Right renal pelvis (tissue), 4 donors: Measurements from ENCODE around the gene ZNF593OS. TPM values are rescaled to one million over a fixed set of nuclear protein-coding genes. Genes with fewer than 3 reads are reported as not detected.

Experiments
- DNase-seq, 4 donors: peaks; one replicate each; pipeline ENCODE4 v3.0.0-alpha.2; 2013; ENCODE audit warnings: low read depth in 4 of 4, low spot score in 3 of 4, missing footprints in 1 of 4
- polyA plus RNA-seq, 4 donors: library from polyadenylated mRNA; unstranded; fragments of 120-200 nt; gene quantifications; one replicate each; pipeline ENCODE4 v1.2.1, GENCODE V29; 2013; ENCODE audit not compliant: insufficient read length in 4 of 4

Gene ZNF593OS
- polyA plus RNA-seq, 4 donors, result 0.61 to 1.3 (median 1.1) TPM

DNA sequence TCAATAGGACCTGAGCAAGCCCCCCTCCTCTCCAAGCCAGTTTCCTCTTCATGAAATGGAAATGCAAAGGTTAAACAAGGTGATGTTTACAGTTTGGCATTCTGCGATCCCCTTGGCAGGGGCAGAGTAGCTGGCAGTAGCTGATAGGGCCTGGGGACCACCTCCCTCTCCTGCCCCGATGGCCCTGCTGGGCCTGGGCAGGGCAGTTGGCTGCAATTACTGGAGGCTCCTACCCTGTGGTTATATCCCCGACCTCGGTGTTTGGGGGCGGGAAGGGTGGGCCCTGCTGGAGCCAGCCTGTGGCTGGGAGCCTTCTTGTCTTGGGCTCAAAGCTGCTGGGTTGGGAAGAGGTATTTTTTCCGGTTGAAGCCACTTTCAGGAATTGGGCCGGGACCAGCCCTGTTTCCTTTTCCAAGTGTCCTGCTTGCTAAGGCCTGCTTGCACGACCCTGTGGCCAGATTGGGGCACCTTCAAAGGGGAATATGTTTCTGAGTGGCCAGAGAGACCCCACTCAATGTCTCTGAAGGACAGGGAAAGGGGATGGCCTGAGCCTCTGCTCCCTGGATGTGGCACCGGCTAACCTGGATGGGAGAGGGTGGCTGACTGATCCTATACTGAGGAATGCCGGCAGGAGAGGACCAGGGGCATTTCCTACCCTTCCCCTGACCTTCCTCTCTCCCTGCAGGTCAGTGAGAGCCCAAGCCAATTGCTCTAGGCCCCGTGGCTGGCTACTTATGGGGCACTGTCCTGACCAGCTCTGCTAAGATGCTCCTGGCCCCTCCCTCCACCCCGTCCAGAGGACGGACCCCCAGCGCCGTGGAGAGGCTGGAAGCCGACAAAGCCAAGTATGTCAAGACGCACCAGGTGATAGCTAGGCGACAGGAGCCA lies 10.9 kb downstream of the ZNF593OS start:
- no peak for DNase-seq

DNA sequence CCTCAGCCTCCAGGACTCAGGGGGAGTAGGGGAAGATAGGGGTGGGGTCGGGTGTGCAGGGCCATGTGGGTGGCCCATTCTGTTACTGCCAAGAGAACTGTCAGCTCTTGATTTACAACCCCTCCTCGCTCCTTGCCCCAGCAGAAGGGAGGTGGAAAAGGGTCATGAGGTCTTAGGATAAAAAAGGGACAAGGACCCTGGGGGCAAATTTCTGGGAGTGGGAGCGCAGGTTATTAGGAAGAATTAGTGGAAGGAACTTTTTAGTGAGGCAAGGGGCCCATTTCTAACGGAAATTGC lies 11.9 kb downstream of the ZNF593OS start:
- DNase-seq, result no peak

DNA sequence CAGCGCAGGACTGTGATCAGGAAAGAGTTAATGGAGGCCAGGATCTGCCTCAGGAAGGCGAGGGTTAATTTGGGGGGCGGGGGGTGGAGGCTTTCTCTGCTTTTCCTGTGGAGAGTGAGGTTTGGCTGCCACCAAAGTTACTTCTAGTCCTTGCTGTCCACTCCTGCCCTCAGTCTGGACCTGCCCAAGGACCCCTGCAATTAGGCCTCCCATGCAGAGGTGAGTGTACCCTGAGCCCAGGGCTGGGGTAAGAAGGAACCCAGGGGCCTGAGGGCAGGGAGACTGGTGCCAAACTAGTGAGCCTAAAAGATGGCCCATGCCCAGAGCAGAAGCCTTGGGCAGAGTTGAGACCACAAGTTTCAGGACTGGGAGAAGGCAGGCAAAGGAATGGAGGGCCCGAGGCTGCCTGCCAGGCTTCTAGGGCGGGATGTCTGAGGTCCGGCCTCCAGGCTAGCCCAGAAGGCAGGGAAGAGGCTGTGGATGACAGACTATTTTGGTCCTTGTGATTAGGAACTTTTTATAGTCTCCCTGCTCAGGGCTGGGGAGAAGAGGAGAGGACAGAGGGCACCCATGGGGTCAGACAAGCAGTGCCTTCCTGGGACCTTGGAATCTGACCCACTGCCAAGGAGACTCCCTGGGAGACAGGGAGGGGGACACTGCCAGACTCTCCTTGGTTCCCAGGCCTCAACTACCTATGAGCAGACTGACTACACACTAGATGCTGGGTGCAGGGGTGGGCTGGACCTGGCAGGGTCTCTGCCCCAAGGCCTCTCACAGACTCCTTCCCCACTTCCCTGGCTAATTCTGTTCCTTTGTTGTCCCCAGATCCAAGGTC lies 12.5 kb downstream of the ZNF593OS start, which contains the start of gene FAM110D:
Gene FAM110D (plus strand): TSS at position 172 of the 835 bp plus-strand sequence. CDS start 2,213 bp downstream, outside the sequence.
- no peak for DNase-seq

DNA sequence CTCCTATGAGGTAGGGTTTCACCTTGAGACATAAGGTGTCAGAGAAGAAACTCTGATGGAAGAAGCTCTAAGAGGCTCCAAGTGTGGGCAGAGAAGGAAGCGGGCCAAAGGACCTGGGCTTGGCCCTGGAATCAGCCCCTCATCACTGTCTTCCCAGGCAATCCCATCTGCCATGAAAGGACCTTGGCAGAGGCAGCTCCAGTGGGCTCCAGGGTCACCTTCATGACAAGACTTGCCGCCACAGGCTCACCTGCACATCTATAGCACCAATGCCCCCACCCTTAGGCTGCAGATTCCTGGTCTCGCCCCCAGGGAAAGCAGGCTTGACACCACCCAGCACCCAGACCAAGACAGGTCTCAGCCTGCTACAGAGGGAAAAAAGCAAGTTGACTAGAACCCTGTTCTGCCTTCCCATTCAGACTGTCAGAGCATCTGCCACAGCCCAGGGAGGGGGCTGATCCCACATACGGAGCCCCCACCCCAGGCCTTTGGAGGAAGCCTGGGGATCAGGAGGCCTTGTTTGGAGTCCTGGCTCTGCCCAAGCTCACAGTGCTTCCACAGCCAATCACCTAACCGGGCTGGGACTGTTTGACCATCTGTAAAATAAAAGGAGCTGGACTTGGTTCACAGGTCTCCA lies 13.2 kb downstream of the ZNF593OS start:
- no peak for DNase-seq

DNA sequence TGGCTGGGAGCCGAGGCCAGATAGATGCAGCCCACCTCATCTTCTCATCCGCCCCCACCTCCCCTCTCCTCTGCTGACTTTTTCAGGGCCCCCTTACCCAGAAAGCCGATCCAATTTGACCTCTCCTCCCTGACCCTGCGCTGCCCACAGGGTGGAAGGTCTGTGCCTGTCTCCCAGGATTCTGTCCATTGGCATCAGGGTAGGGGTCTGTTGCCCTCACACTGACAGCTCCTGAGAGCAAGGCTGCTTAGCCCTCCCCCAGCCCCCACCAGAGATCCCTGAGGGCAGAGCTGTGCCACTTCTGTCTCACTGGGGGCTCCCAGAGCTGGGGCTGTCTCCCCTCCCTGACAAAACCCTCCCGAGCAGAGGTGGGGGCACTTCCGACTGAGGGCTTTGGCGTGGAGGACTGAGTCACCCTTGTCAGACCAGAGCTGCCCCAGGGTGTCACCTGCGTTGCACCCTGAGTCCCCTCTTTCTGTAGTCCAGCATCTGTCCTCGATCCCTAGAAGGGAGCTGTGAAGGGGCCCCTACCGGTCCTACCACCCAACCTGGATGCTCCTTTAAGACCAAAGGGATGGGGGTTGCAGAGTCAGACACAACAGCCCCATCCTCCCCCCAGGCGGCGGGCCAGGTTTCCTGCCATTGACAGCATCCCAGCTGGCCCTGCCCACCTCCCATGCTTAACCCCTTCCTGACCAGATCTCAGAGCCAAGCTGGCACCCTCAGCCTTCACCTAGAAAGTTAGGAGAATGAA lies 15.2 kb downstream of the ZNF593OS start:
- no peak for DNase-seq

DNA sequence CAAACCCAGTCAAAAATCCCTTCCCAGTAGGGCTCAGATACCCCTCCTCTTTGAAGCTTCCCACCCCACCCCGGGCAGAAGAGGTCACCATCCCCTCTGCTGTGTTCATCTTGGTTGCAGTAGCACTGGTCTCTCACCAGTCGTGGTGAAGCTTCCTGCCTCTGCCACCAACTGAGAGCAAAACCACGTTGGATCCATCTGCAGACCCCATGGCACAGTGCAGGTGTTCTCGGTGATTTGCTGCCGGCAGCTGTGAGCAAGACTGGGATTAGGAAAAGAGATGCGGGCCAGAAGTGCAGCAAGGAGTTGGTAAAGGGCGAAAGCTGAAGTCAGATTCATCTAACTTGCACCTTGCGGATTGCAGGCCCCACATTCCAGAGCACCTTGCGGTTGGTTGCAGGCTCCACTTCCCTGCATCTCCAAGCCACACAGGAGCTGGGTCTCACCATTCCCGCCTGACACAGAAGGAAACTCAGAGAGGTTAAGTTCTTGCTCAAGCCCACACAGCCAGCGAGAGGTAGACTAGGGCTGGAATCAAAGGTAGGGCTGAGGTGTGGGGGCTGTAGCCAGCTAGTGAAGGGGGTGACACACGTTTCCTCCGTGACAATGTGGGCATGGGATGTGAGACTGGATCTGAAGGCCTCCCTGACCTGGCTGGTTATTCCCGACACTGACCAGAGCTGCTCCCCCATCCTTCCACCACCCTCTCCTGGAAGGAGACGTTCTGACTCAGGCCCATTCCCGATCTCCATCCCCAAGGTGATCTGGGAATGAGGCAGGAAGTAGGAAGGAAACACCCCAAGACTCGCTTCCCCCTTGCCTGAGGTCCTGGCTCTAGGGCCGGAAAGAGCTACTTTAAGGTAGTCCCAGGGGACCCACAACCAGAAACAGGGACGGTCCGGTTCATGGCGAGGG lies 16.0 kb downstream of the ZNF593OS start:
- no peak for DNase-seq

DNA sequence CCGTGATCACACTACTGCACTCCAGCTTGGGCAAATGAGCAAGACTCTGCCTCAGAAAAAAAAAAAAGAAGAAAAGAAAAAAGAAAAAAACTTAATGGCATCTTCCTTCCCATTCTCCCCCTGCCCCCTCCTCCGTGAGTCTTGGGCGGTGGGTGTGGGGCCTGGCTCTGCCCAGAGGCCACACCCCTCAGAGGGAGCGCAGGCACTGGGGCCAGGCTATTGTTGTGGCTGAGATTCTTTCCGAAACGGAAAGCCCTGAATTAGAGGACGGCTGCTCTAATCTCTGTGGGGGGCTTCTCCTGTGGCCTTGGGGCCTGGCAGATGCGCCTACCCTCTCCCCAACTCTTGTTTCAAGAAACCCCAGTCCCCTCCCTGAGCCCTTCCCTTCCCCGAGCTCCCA lies 16.9 kb downstream of the ZNF593OS start:
- no peak for DNase-seq

DNA sequence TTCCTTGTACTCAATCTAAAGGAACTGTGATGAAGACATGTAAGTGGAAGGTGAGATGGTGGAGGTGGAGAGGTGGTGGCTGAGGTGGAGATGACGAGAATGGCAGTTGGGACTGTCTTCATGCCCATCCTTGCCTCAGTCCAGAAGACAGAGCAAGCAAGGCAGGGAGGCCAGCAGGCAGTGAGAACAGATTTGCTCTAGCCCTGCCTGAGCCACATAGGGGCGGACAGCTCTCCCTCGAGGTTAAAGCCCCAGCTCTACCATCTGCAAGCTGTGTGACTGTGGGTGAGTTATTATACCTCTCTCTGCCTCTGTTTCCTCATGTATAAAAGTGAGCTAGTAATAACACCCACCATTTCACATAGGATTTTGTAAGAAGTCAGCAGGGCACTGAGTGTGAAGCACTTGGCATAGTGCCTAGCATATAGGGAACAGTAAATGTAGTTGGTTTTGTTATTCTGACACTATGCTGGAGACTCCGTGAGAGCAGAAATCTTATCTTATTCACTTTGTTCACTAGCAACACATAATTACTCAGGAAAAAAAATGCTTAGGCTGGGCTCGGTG lies 17.6 kb downstream of the ZNF593OS start:
- no peak for DNase-seq

DNA sequence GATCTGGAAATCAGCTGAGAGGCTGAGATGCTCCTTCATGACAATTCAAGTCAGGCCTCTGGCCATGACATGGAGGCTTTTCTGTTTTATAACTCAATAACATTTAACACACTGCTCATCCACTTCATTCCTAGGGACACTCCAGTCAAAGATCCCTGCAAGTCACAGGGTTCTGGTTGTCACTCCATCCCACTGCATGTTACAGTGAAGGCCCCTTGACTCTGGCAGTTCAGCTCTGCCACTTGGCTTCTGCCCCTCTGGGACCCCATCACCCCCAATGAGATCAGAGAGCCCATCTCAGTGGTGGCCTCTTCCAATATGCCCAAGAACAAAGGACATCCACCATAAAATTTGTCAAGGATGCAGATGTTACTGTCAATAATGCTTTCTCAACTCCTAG lies 22.7 kb downstream of the ZNF593OS start:
- no peak for DNase-seq

DNA sequence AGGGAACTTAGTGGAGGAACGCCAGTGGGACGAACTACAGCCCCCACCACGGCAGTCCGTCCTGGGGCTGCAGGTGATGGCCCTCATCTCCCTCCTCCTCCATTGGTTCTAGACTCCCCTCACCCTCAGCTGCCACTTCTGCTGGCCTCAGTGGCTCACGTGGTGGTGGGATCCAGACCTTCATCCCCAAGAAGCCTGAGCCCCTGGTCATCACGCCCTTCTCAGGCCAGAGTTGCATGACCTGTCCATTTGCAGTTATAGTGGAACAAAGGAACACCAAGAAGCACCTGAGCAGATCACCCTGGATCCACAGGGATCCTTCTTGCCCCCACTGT lies 25.7 kb downstream of the ZNF593OS start:
- DNase-seq, result no peak

DNA sequence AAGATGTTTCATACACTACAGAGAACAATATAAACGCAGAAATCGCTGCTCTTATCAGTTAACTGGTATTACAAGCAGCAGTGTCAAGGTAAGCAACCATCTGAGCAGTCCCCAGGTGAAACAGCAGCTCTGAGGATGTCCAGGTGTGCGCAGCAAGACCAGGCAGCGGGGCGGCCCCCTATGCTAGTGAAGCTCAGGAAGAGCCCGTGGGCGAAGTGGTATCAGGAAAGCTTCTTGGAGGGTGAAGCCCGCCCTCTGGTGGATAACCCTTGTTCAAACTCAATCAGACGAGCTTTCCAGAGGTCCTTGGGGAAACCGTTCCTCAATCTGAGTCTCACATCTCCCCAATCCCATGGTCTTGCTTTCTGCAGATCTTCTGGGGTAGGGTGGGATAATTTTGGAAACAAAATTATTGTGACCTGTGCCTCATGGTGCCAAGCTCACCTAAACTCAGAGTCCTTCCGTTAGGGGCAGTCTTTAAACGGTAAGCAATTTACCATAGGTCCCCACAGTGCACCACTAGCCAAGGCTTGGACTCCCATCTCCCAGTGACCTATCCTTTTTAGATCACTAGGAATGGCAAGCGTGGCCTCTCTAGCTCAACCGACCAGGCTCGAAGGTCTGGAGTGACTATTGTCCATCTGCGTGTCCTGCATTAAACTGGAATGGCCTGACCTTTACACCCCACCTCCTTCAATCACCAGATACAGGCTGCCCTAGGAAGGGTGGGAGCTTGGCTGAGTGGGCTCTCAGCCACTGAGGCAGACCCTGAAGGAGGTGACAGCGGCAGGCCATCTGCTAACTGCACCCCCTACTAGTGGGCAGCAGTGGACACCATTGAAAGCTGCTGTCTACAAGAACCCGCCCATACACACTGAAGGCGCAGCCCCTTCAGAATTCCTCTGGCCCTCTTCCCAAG lies 26.3 kb downstream of the ZNF593OS start:
- peak in 2 of 4 donors; percentile 66 to 76 for DNase-seq

DNA sequence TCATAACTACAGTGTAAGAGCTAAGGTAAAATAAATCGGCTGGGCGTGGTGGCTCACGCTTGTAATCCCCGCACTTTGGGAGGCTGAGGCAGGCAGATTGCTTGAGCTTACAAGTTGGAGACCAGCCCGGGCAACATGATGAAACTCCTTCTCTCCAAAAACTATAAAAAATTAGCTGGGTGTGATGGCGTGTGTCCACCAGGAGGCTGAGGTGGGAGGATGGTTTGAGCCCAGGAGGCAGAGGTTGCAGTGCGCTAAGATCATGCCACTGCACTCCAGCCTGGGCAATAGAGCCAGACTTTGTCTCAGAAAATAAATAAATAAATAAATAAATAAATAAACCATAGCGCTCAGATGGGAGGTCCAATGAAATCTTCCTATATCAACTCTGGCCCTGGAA lies 29.5 kb downstream of the ZNF593OS start:
- DNase-seq, result no peak

DNA sequence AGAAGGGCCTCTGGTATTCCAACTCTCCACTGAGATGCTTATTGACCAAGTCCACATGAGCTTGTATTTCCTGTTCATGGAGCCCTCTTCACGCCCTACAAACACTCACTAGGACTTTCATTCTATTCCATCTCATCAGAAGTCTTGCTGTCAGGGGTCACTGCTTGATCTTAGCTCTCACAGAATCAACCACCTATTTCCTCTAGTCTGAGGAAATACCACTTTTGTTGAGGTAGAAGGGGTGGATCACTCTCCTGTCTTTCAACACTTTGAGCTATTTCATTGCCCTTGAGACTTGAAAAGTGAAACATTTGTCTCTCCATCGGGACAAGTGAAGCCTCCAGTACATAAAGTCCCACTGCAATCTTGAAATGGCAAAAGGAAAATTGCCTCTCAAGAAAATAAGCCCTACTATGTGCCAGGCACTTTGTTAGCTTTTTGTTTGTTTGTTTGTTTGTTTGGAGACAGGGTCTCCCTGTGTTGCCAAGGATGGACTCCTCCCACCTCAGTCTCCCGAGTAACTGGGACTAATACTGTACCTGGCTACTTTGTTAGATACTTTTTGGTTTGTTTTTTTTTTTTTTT lies 32.6 kb downstream of the ZNF593OS start:
- no peak for DNase-seq

DNA sequence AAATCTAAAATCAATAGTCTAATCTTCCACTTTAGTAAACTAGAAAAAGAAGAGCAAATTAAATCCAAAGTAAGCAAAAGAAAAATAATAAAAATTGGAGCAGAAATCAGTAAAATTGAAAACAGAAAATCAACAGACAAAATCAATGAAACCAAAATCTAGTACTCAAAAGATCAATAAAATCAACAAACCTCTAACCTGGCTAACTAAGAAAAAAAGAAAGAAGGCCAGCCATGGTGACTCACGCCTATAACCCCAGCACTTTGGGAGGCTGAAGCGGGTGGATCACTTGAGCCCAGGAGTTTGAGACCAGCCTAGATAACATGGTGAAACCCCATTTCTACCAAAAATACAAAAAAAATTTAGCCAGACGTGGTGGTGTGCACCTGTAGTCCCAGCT lies 37.2 kb downstream of the ZNF593OS start:
- no peak for DNase-seq

DNA sequence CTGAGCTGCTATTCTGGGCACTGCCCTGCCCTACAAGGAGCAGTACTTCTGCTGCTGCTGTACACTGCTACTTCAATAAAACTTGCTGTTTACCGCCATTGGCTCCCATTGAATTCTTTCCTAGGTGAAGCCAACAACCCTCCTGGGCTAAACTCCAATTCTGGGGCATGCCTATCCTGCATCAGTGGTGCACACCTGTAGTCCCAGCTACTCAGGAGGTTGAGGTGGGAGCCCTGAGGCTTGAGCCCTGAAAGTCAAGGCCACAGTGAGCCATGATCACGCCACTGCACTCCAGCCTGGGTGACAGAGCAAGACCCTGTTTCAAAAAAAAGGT lies 38.8 kb downstream of the ZNF593OS start:
- no peak for DNase-seq

DNA sequence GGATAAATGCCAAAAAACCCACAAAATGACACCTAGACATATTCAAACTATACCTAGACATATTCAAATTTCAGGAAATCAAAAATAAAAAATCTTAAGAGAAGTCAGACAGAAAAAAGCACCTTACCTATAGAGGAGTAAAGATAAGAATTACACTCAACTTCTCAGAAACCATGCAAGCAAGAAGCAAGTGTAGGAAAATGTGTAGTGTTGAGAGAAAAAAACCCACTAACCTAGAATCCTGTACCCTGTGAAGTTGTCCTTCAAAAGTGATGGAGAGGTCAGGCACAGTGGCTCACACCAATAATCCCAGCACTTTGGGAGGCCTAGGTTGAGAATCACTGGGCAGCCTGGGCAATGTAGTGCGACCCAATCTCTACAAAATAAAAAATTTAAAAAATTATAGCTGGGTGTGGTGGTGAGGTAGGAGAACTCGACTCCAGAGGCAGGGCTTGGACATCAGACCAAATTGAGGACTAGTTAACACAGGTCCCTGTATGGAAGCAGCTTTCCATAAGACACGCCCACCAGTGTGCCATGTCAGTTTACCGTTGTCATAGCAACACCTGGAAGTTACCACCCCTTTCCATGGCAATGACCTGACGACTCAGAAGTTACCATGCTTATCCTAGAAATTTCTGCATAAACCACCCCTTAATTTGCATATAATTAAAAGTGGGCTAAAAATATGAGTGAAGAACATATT lies 39.4 kb downstream of the ZNF593OS start:
- DNase-seq, result no peak

DNA sequence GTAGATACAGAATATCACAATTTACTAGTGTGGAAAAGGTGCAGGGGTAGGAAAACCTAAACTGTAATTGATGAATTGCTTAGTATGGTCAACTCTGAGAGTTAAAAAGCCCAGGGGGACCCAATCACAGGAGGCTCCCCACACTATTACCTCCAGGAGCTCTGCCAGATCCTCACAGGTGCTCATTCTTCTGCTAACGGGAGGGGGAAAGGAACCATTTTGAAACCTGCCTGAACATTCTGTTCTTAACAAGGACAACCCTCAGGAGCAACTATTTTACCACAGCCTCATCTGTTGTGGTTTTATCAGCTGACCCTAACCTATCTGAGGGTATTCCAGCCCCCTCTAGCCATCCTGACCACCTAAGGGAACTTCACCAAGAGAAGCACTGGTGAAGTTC lies 40.9 kb downstream of the ZNF593OS start:
- no peak for DNase-seq
